ENCODE results near the gene MAPK8.

Gene MAPK8

GRCh38 chr10:48286356-48286755 lies 20.1 kb upstream of the MAPK8 start:
- Mint-ChIP-seq H3K36me3 (no peaks in the 10 kb centered on the region), H3K4me1 (peaks cover 28% of the 10 kb centered on the region)

GRCh38 chr10:48287417-48288391 lies 18.8 kb upstream of the MAPK8 start:
- H3K27ac Mint-ChIP-seq: no peak overlapping the region
- peak; percentile 64 for ATAC-seq

More at GRCh38 chr10:48286356-48286755, 20.1 kb upstream of the MAPK8 start:
- H3K27ac Mint-ChIP-seq: no peak overlapping the region
- ATAC-seq (no peak), DNase-seq (ENCODE audit: low spot score in 2 of 2) (no peak)
- no peaks in the 10 kb centered on the region for H3K9me3 Mint-ChIP-seq
- H3K4me3 Mint-ChIP-seq: no peak overlapping the region

GRCh38 chr10:48288661-48289060 lies 17.8 kb upstream of the MAPK8 start:
- no peaks in the 10 kb centered on the region for H3K9me3 Mint-ChIP-seq
- H3K36me3 Mint-ChIP-seq: no peaks in the 10 kb centered on the region
- ATAC-seq: no peak
- H3K4me3 Mint-ChIP-seq: no peak overlapping the region
- no peak overlapping the region for H3K27ac Mint-ChIP-seq
- H3K4me1 Mint-ChIP-seq: peaks cover 30% of the 10 kb centered on the region
- DNase-seq (ENCODE audit: low spot score in 2 of 2): no peak

More at GRCh38 chr10:48287417-48288391, 18.8 kb upstream of the MAPK8 start:
- H3K36me3 Mint-ChIP-seq: no peaks in the 10 kb centered on the region
- H3K4me1 Mint-ChIP-seq: peaks cover 30% of the 10 kb centered on the region
- no peak for DNase-seq (ENCODE audit: low spot score in 2 of 2)
- no peaks in the 10 kb centered on the region for H3K9me3 Mint-ChIP-seq
- H3K4me3 Mint-ChIP-seq: no peak overlapping the region

GRCh38 chr10:48289501-48290238 lies 16.8 kb upstream of the MAPK8 start:
- Mint-ChIP-seq H3K27ac (no peak overlapping the region), H3K36me3 (no peaks in the 10 kb centered on the region), H3K4me3 (no peak overlapping the region), H3K4me1 (peaks cover 30% of the 10 kb centered on the region), H3K9me3 (no peaks in the 10 kb centered on the region)
- ATAC-seq (peak; percentile 57), DNase-seq (ENCODE audit: low spot score in 2 of 2) (peak; percentile 22 to 72)

- Mint-ChIP-seq H3K4me3 (no peak overlapping the region), H3K9me3 (no peaks in the 10 kb centered on the region), H3K27ac (no peak overlapping the region), H3K36me3 (no peaks in the 10 kb centered on the region), H3K4me1 (peaks cover 30% of the 10 kb centered on the region)
- DNase-seq (ENCODE audit: low spot score in 2 of 2) (no peak), ATAC-seq (no peak)
Observed at GRCh38 chr10:48290286-48290685, 16.2 kb upstream of the MAPK8 start.

GRCh38 chr10:48291190-48291589 lies 15.3 kb upstream of the MAPK8 start:
- no peak for DNase-seq (ENCODE audit: low spot score in 2 of 2)
- ATAC-seq: no peak
- Mint-ChIP-seq H3K9me3 (no peaks in the 10 kb centered on the region), H3K4me3 (no peak overlapping the region), H3K36me3 (no peaks in the 10 kb centered on the region), H3K27ac (no peak overlapping the region), H3K4me1 (peaks cover 30% of the 10 kb centered on the region)

GRCh38 chr10:48292616-48293015 lies 13.9 kb upstream of the MAPK8 start:
- no peak overlapping the region for H3K27ac Mint-ChIP-seq
- peaks cover 24% of the 10 kb centered on the region for H3K4me1 Mint-ChIP-seq
- no peaks in the 10 kb centered on the region for H3K9me3 Mint-ChIP-seq
- H3K36me3 Mint-ChIP-seq: no peaks in the 10 kb centered on the region
- ATAC-seq (no peak), DNase-seq (ENCODE audit: low spot score in 2 of 2) (no peak)
- H3K4me3 Mint-ChIP-seq: no peak overlapping the region

- Mint-ChIP-seq H3K4me3 (no peak overlapping the region), H3K27ac (no peak overlapping the region), H3K9me3 (no peaks in the 10 kb centered on the region), H3K4me1 (peaks cover 16% of the 10 kb centered on the region), H3K36me3 (no peaks in the 10 kb centered on the region)
- no peak for ATAC-seq
- DNase-seq (ENCODE audit: low spot score in 2 of 2): no peak
Observed at GRCh38 chr10:48294431-48294830, 12.0 kb upstream of the MAPK8 start.

- no peak overlapping the region for H3K4me3 Mint-ChIP-seq
- no peak for ATAC-seq
- no peak for DNase-seq (ENCODE audit: low spot score in 2 of 2)
- no peaks in the 10 kb centered on the region for H3K4me1 Mint-ChIP-seq
- H3K9me3 Mint-ChIP-seq: no peaks in the 10 kb centered on the region
- no peak overlapping the region for H3K27ac Mint-ChIP-seq
- no peaks in the 10 kb centered on the region for H3K36me3 Mint-ChIP-seq
Observed at GRCh38 chr10:48296576-48297098, 9.8 kb upstream of the MAPK8 start.

- Mint-ChIP-seq H3K4me1 (no peaks in the 10 kb centered on the region), H3K9me3 (no peaks in the 10 kb centered on the region), H3K4me3 (no peak overlapping the region), H3K36me3 (no peaks in the 10 kb centered on the region), H3K27ac (no peak overlapping the region)
- DNase-seq (ENCODE audit: low spot score in 2 of 2) (no peak), ATAC-seq (no peak)
Observed at GRCh38 chr10:48299066-48299465, 7.4 kb upstream of the MAPK8 start.

GRCh38 chr10:48299692-48300091 lies 6.8 kb upstream of the MAPK8 start:
- no peaks in the 10 kb centered on the region for H3K36me3 Mint-ChIP-seq
- no peaks in the 10 kb centered on the region for H3K4me1 Mint-ChIP-seq
- ATAC-seq (no peak), DNase-seq (ENCODE audit: low spot score in 2 of 2) (no peak)
- no peak overlapping the region for H3K27ac Mint-ChIP-seq
- no peaks in the 10 kb centered on the region for H3K9me3 Mint-ChIP-seq
- no peak overlapping the region for H3K4me3 Mint-ChIP-seq

- no peaks in the 10 kb centered on the region for H3K36me3 Mint-ChIP-seq
- DNase-seq (ENCODE audit: low spot score in 2 of 2) (no peak), ATAC-seq (no peak)
- no peaks in the 10 kb centered on the region for H3K9me3 Mint-ChIP-seq
- H3K27ac Mint-ChIP-seq: no peak overlapping the region
- no peak overlapping the region for H3K4me3 Mint-ChIP-seq
- no peaks in the 10 kb centered on the region for H3K4me1 Mint-ChIP-seq
Observed at GRCh38 chr10:48300556-48300955, 5.9 kb upstream of the MAPK8 start.

- ATAC-seq (no peak), DNase-seq (ENCODE audit: low spot score in 2 of 2) (no peak)
- H3K27ac Mint-ChIP-seq: no peak overlapping the region
- H3K36me3 Mint-ChIP-seq: peaks cover 6% of the 10 kb centered on the region
- H3K4me3 Mint-ChIP-seq: no peak overlapping the region
- H3K9me3 Mint-ChIP-seq: no peaks in the 10 kb centered on the region
- H3K4me1 Mint-ChIP-seq: peaks cover 4% of the 10 kb centered on the region
Observed at GRCh38 chr10:48302515-48303476, 3.7 kb upstream of the MAPK8 start.

GRCh38 chr10:48305905-48306264 lies 592 bp upstream of the MAPK8 start:
- peak overlapping the region; percentile 41 for H3K27ac Mint-ChIP-seq

More at GRCh38 chr10:48305905-48306264, 592 bp upstream of the MAPK8 start:
- Mint-ChIP-seq H3K4me3 (peak overlapping the region; percentile 78), H3K4me1 (peaks cover 20% of the 10 kb centered on the region), H3K36me3 (peaks cover 7% of the 10 kb centered on the region), H3K9me3 (no peaks in the 10 kb centered on the region)
- ATAC-seq: no peak
- no peak for DNase-seq (ENCODE audit: low spot score in 2 of 2)

All from stimulated activated effector memory CD8-positive, alpha-beta T cell treated with anti-CD3 and anti-CD28 coated beads, Interleukin-12 subunit alpha, Interleukin-12 subunit beta, amount 100 ng/mL, for 72 hours (primary cell).